H1 (cell line): Measurements from ENCODE around the gene CCDC171. TPM values are rescaled to one million over a fixed set of nuclear protein-coding genes. Genes with fewer than 3 reads are reported as not detected.

Experiments used
- CTCF ChIA-PET: fragments of 300-600 bp; sonication (Branson Sonifier 250); formaldehyde crosslinking; loops from one replicate; lab custom pipeline; 2021; ENCODE audit not compliant: partially characterized antibody; lab: Charles Lee
- POLR2A ChIA-PET: fragments of 300-600 bp; sonication (Branson Sonifier 250); formaldehyde crosslinking; loops from one replicate; lab custom pipeline; 2021; ENCODE audit warnings: inconsistent platforms; ENCODE audit not compliant: partially characterized antibody; lab: Charles Lee
- DNase-seq, 2 experiments: peaks; one replicate each; pipeline versions ENCODE4 v3.0.0 to v3.0.0-alpha.2; 2010 to 2022; ENCODE audit warnings: low spot score in 2 of 2, low read depth in 1 of 2, mixed read lengths in 1 of 2
- FAIRE-seq: peaks from 2 replicates; lab custom pipeline; 2011; peaks lifted over from hg19 to GRCh38; lab: Jason Lieb, UNC
- H2AFZ ChIP-seq: 2 replicates; pipeline ENCODE4 v1.8.1; 2012; ENCODE audit warnings: low read length, inconsistent platforms
- H2AK5ac ChIP-seq: 2 replicates; pipeline ENCODE4 v1.6.1; 2013; ENCODE audit warnings: low read depth, low read length
- H2BK120ac ChIP-seq: replicated peaks from 2 replicates; pipeline ENCODE3; 2013; ENCODE audit warnings: low read depth, low read length, inconsistent platforms
- H2BK12ac ChIP-seq: 2 replicates; pipeline ENCODE4 v1.6.1; 2013; ENCODE audit warnings: low read depth, low read length
- H2BK15ac ChIP-seq: 2 replicates; pipeline ENCODE4 v1.6.1; 2013; ENCODE audit warnings: low read length
- H2BK20ac ChIP-seq: 2 replicates; pipeline ENCODE4 v1.6.1; 2013; ENCODE audit warnings: low read length
- H2BK5ac ChIP-seq: 2 replicates; pipeline ENCODE4 v1.6.1; 2013; ENCODE audit warnings: low read depth, low read length
- H3K14ac ChIP-seq: 2 replicates; pipeline ENCODE4 v1.6.1; 2013; ENCODE audit warnings: inconsistent platforms; ENCODE audit not compliant: insufficient read length
- H3K18ac ChIP-seq: 2 replicates; pipeline ENCODE4 v1.6.1; 2013; ENCODE audit warnings: low read length; ENCODE audit errors: extremely low read depth
- H3K23ac ChIP-seq: 2 replicates; pipeline ENCODE4 v1.6.1; 2013; ENCODE audit warnings: inconsistent platforms; ENCODE audit not compliant: insufficient read length
- H3K23me2 ChIP-seq: 2 replicates; pipeline ENCODE4 v1.6.1; 2013; ENCODE audit warnings: low read depth, low read length
- H3K27ac ChIP-seq: 2 replicates; pipeline ENCODE4 v1.6.1; 2011; ENCODE audit warnings: low read depth, low read length, inconsistent platforms
- H3K27me3 ChIP-seq, 4 experiments: replicated peaks in 1 of 4; 1 replicate in 1 of 4; 2 replicates in 3 of 4; pipeline versions ENCODE4 v1.6.1 to v1.8.1; 2011 to 2013; ENCODE audit warnings: low read length in 3 of 4, mild to moderate bottlenecking in 3 of 4, inconsistent platforms in 2 of 4, mixed read lengths in 2 of 4, moderate library complexity in 1 of 4; ENCODE audit not compliant: control insufficient read depth in 3 of 4, insufficient read depth in 3 of 4; ENCODE audit errors: extremely low read depth in 1 of 4
- H3K36me3 ChIP-seq, 4 experiments: 2 replicates each; pipeline versions ENCODE4 v1.6.1 to v1.8.1; 2011 to 2013; ENCODE audit warnings: mild to moderate bottlenecking in 4 of 4, low read length in 3 of 4, moderate library complexity in 2 of 4, control low read depth in 1 of 4, inconsistent platforms in 1 of 4; ENCODE audit not compliant: insufficient read depth in 4 of 4, control insufficient read depth in 2 of 4
- H3K4ac ChIP-seq: replicated peaks from 2 replicates; pipeline ENCODE3; 2013; ENCODE audit warnings: low read length, low read depth, mixed read lengths, inconsistent platforms; ENCODE audit not compliant: insufficient read length
- H3K4me1 ChIP-seq, 4 experiments: replicated peaks in 1 of 4; 1 replicate in 1 of 4; 2 replicates in 3 of 4; pipeline versions ENCODE4 v1.6.1 to v1.8.1; 2011 to 2013; ENCODE audit warnings: low read length in 3 of 4, inconsistent platforms in 2 of 4, mixed read lengths in 1 of 4; ENCODE audit not compliant: insufficient read depth in 4 of 4, control insufficient read depth in 3 of 4
- H3K4me2 ChIP-seq, 2 experiments: 2 replicates each; pipeline versions ENCODE4 v1.6.1 to v1.8.1; 2011 to 2013; ENCODE audit warnings: low read depth in 2 of 2, low read length in 2 of 2, control low read depth in 1 of 2, inconsistent platforms in 1 of 2, mild to moderate bottlenecking in 1 of 2; ENCODE audit not compliant: insufficient read depth in 1 of 2
- H3K4me3 ChIP-seq, 4 experiments: fragments of 200-600, 300-600 bp in 1 of 4; sonication (generic), shearing (Covaris generic), sonication (Bioruptor Twin) in 1 of 4; 2 replicates each; pipeline versions ENCODE4 v1.5.1 to v1.8.1; 2011 to 2016; ENCODE audit warnings: low read length in 4 of 4, low read depth in 3 of 4, control low read depth in 2 of 4, inconsistent platforms in 2 of 4, mild to moderate bottlenecking in 2 of 4, mixed read lengths in 1 of 4, moderate library complexity in 1 of 4; ENCODE audit not compliant: insufficient read depth in 2 of 4; ENCODE audit errors: extremely low read depth in 1 of 4
- H3K56ac ChIP-seq: replicated peaks from 2 replicates; pipeline ENCODE3; 2013; ENCODE audit warnings: low read depth, mild to moderate bottlenecking, mixed read lengths, low read length, inconsistent platforms; ENCODE audit not compliant: insufficient read length
- H3K79me1 ChIP-seq: 2 replicates; pipeline ENCODE4 v1.6.1; 2013; ENCODE audit warnings: low read depth, low read length, control low read depth
- H3K79me2 ChIP-seq, 2 experiments: 2 replicates each; pipeline versions ENCODE4 v1.6.1 to v1.8.1; 2012 to 2013; ENCODE audit warnings: low read length in 2 of 2, mild to moderate bottlenecking in 2 of 2, inconsistent platforms in 1 of 2; ENCODE audit not compliant: insufficient read depth in 2 of 2, control insufficient read depth in 1 of 2
- H3K9ac ChIP-seq, 4 experiments: replicated peaks in 1 of 4; 1 replicate in 1 of 4; 2 replicates in 3 of 4; pipeline versions ENCODE4 v1.6.1 to v1.8.1; 2011 to 2013; ENCODE audit warnings: low read depth in 3 of 4, low read length in 3 of 4, control low read depth in 2 of 4, mild to moderate bottlenecking in 2 of 4, moderate library complexity in 2 of 4, inconsistent platforms in 1 of 4; ENCODE audit errors: extremely low read depth in 1 of 4
- H3K9me3 ChIP-seq, 2 experiments: 2 replicates each; pipeline versions ENCODE4 v1.6.1 to v1.8.1; 2012 to 2013; ENCODE audit warnings: mild to moderate bottlenecking in 2 of 2, moderate library complexity in 2 of 2, control low read depth in 1 of 2, inconsistent platforms in 1 of 2, low read depth in 1 of 2, low read length in 1 of 2, mixed read lengths in 1 of 2; ENCODE audit not compliant: insufficient read depth in 2 of 2
- H4K20me1 ChIP-seq, 2 experiments: replicated peaks in 1 of 2; 2 replicates each; pipeline versions ENCODE3 to v1.8.1; 2011 to 2013; ENCODE audit warnings: inconsistent platforms in 2 of 2, low read length in 2 of 2, mild to moderate bottlenecking in 1 of 2; ENCODE audit not compliant: insufficient read depth in 2 of 2, control insufficient read depth in 1 of 2
- H4K5ac ChIP-seq: 2 replicates; pipeline ENCODE4 v1.6.1; 2013; ENCODE audit warnings: low read length, low read depth, mixed read lengths, inconsistent platforms; ENCODE audit not compliant: insufficient read length
- H4K8ac ChIP-seq: 2 replicates; pipeline ENCODE4 v1.8.0; 2013; ENCODE audit warnings: mild to moderate bottlenecking, moderate library complexity, low read length, inconsistent platforms; ENCODE audit not compliant: insufficient read depth; ENCODE audit errors: extremely low read depth
- H4K91ac ChIP-seq: replicated peaks from 2 replicates; pipeline ENCODE3; 2013; ENCODE audit warnings: low read length, mixed read lengths, inconsistent platforms; ENCODE audit not compliant: insufficient read length
- ASH2L ChIP-seq: fragments of 200-600, 300-600 bp; sonication (generic); IDR thresholded peaks from one replicate; pipeline ENCODE4 v1.7.1; 2017; ENCODE audit warnings: low read length
- HDAC2 ChIP-seq, 2 experiments: fragments of 300-600 bp in 1 of 2; sonication (generic) in 1 of 2; IDR thresholded peaks; 2 replicates each; pipeline ENCODE4 v1.6.1; 2011 to 2012; ENCODE audit warnings: low read depth in 2 of 2, low read length in 2 of 2, mild to moderate bottlenecking in 2 of 2, moderate library complexity in 2 of 2, borderline replicate concordance in 1 of 2, inconsistent platforms in 1 of 2
- NRF1 ChIP-seq: IDR thresholded peaks from 2 replicates; pipeline ENCODE4 v1.6.1; 2011; ENCODE audit warnings: mild to moderate bottlenecking, low read depth, low read length, improper control_type of control experiment
- SIN3A ChIP-seq, 2 experiments: IDR thresholded peaks in 1 of 2; conservative IDR thresholded peaks in 1 of 2; 2 replicates each; pipeline ENCODE4 v1.6.1; 2011 to 2012; ENCODE audit warnings: low read length in 2 of 2, improper control_type of control experiment in 1 of 2, low read depth in 1 of 2, mild to moderate bottlenecking in 1 of 2
- TAF7 ChIP-seq: optimal IDR thresholded peaks from 2 replicates; pipeline ENCODE3; 2011; ENCODE audit warnings: low read depth, mild to moderate bottlenecking, inconsistent platforms, low read length, moderate library complexity, borderline replicate concordance
- WGBS, 2 experiments: shearing (Covaris generic) in 1 of 2; methylation state at CpG; one replicate each; pipeline versions ENCODE4 v1.1.6 to v1.1.7; 2013 to 2015; ENCODE audit warnings: low lambda C conversion rate in 2 of 2, mixed read lengths in 2 of 2, inconsistent platforms in 1 of 2, low coverage in 1 of 2, missing lambda C conversion rate in 1 of 2; ENCODE audit not compliant: insufficient replicate concordance in 2 of 2, insufficient coverage in 1 of 2, insufficient read length in 1 of 2; ENCODE audit errors: extremely low coverage in 1 of 2, missing lambda C conversion rate in 1 of 2; 5-methylcytosine and 5-hydroxymethylcytosine counted together
- long read RNA-seq, 2 experiments: library from RNA in 1 of 2; library from capped mRNA in 1 of 2; stranded (forward); transcript quantifications; one replicate each; pipeline ENCODE4 v2.0.0, GENCODE V29; 2021; ENCODE audit warnings: inconsistent platforms in 1 of 2
- polyA minus RNA-seq, 3 experiments: library from RNA; depleted of rRNA, polyadenylated mRNA; stranded (reverse); fragments of >200 nt; gene quantifications; 1 replicate in 2 of 3; 2 replicates in 1 of 3; pipeline ENCODE4 v1.2.3, GENCODE V29; 2011
- polyA plus RNA-seq, 7 experiments: library from polyadenylated mRNA; depleted of rRNA in 3 of 7; stranded (reverse) in 5 of 7; unstranded in 2 of 7; fragments of >200 nt in 5 of 7; fragments of 200-250 nt in 2 of 7; gene quantifications; 1 replicate in 5 of 7; 2 replicates in 1 of 7; 4 replicates in 1 of 7; pipeline versions ENCODE4 v1.2.1 to v1.2.3, GENCODE V29; 2011 to 2013; ENCODE audit warnings: missing spikeins in 2 of 7, mixed read lengths in 2 of 7
- total RNA-seq: library from RNA; stranded (reverse); fragmentation: NEBNext Ultra II Directional; extraction: Animal tissue kit (Norgen Biotek cat#: 25700); gene quantifications from 2 replicates; pipeline ENCODE4 v1.2.1, GENCODE V29; 2021
- TF ChIP-seq, protein P1 (sequence below): IDR thresholded peaks from 2 replicates; pipeline ENCODE4 v1.6.1; 2012; ENCODE audit warnings: inconsistent platforms

The CCDC171 gene
- total RNA-seq (1.9 and 2.3 TPM in 2 replicates), polyA plus RNA-seq (2011; rRNA removed) (0.39 and 0.83 TPM in 2 replicates), polyA minus RNA-seq (2011; rRNA and poly(A)+ RNA removed) (3.4 and 4.1 TPM in 2 replicates)
- 0.63 TPM for polyA plus RNA-seq (2011; cell fraction: cytosol; rRNA removed)
- 2.1 TPM for polyA plus RNA-seq (2011; cell fraction: nucleus; rRNA removed)
- polyA plus RNA-seq (2012, experiment 1 of 2), result 1.0 to 1.5 TPM (median 1.2 TPM) in 4 replicates
- polyA plus RNA-seq (2012, experiment 2 of 2), result not detected
- polyA plus RNA-seq (2013, experiment 1 of 2), result 1.0 TPM
- polyA plus RNA-seq (2013, experiment 2 of 2), result 1.1 TPM
- polyA minus RNA-seq (2011; cell fraction: cytosol; rRNA and poly(A)+ RNA removed), result 1.5 TPM
- polyA minus RNA-seq (2011; cell fraction: nucleus; rRNA and poly(A)+ RNA removed), result 14.6 TPM
- long read RNA-seq, experiment 1, partial matches to known transcripts, result 1 of 1 reads
- long read RNA-seq, experiment 1, other reads (novel, unspliced or antisense), result 0 of 1 reads
- long read RNA-seq, experiment 2, partial matches to known transcripts, result 2 of 4 reads
- long read RNA-seq, experiment 2, other reads (novel, unspliced or antisense), result 2 of 4 reads

DNA sequence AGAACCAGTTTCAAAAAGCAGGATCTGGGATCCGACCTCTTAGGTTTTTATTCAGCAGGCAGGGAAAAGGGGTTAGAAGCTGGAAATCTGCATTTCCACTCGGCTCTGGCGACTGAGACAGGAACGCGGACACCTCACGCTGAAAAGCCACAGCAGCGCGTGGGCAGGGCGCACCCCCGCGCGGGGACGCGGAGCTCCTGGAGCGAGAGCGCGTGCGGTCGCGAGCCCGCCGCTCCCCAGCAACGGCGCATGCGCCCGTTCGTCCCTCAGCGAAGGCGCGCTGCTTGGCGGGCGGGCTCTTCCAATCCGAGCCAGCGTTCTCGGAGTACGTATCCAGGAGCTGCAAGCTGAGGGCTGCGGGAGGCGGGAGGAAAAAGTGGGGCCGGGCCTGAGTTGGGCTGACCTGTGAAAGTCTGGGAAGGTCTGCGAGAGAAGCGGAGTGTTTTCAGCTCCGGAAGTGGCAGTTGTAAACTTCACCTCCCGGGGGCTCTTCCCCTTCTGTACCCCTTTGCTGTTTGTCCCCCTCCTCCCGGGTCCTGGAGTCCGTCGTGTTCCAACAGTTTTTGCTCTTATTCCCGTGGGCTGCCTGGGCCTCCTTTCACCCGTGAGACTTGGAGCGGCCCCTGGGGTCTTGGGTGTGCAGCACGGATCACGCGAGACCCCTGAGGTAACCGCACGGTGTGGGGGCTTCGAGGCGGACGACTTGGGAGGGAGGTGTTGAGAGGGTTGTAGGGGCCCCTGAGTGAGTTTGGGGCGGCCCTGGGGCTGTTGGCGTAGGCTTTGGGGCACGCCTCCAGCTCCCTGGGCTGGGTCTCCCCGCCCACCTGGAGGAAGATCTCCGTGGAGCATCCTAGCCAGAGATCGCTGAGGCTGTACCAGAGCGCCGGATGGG, at the start of gene CCDC171:
TSS of gene CCDC171 (plus strand) at position 408 of the 892 bp plus-strand sequence. CDS start 11,046 bp downstream, outside the sequence.
- Histone ChIP-seq H3K4me3 (peak within 1 kb of the TSS; percentile 80 to 92 (median 81)), H2BK120ac (peak within 1 kb of the TSS; percentile 65), H3K23ac (no peak within 1 kb of the TSS), H4K91ac (peak within 1 kb of the TSS; percentile 83), H3K4me2 (peak within 1 kb of the TSS; percentile 81 to 91), H3K4ac (peak within 1 kb of the TSS; percentile 83), H3K27me3 (no peaks in the 10 kb centered on the region), H4K8ac (peak within 1 kb of the TSS; percentile 97), H4K20me1 (no peaks in the 10 kb centered on the region), H4K5ac (peak within 1 kb of the TSS; percentile 94), H3K79me2 (no peaks in the 10 kb centered on the region), H3K79me1 (no peaks in the 10 kb centered on the region), H3K9ac (peak within 1 kb of the TSS; percentile 66 to 89 (median 81)), H3K27ac (peak within 1 kb of the TSS; percentile 81), H3K9me3 (no peaks in the 10 kb centered on the region), H3K36me3 (no peaks in the 10 kb centered on the region), H2BK12ac (peak within 1 kb of the TSS; percentile 56; the same call in 1 of the 2 replicates), H3K4me1 (peaks cover 0 to 2% (median 1%) of the 10 kb centered on the region in 4 experiments; a peak in 1 of 7 replicates), H2AFZ (peak within 1 kb of the TSS; percentile 91), H3K18ac (peak within 1 kb of the TSS; percentile 99), H3K56ac (peak within 1 kb of the TSS; percentile 92), H2BK20ac (no peak within 1 kb of the TSS), H2AK5ac (no peak within 1 kb of the TSS), H2BK5ac (peak within 1 kb of the TSS; percentile 84), H3K23me2 (peaks cover 9% of the 10 kb centered on the region; the same call in 1 of the 2 replicates), H3K14ac (no peak within 1 kb of the TSS), H2BK15ac (peak within 1 kb of the TSS; percentile 72; the same call in 1 of the 2 replicates)
- ChIA-PET POLR2A (interaction anchor here (0.6 to 2.6 kb wide), 16 partner anchors 10 to 1705 kb away, joined by 3 to 37 read pairs (median 4); partner anchors contain the start of gene PSIP1), CTCF (interaction anchor here (0.6 to 3.0 kb wide), 22 partner anchors 8 to 273 kb away, joined by 3 to 11 read pairs (median 4); partner anchors contain the start of gene SNAPC3)
- DNase-seq, result peak; percentile 88
- FAIRE-seq, result no peak
- 2% methylated on average over 63 of the region's 65 CpGs; no CpG with 5 or more reads in 1 of the 2 experiments for WGBS, 2 experiments
- TF ChIP-seq NRF1 (peak; percentile 66), SIN3A (conservative IDR thresholded peaks at IDR 0.05 in 1 of 2, IDR thresholded peaks at IDR 0.05 in 1 of 2; ENCODE audit: low read depth in 1 of 2, low read length in 2 of 2) (peak; percentile 11 to 58; a peak in 1 of 4 replicates), ASH2L (peak; percentile 92), HDAC2 (IDR thresholded peaks at IDR 0.05; ENCODE audit: borderline replicate concordance in 1 of 2, low read depth in 2 of 2, low read length in 2 of 2) (peak; percentile 60 to 80; a peak in 2 of 4 replicates), TAF7 (peak; percentile 47)
- TF ChIP-seq, protein P1, sequence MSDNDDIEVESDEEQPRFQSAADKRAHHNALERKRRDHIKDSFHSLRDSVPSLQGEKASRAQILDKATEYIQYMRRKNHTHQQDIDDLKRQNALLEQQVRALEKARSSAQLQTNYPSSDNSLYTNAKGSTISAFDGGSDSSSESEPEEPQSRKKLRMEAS, result peak; percentile 89
